Esophagus muscularis mucosa (tissue), 4 donors: Measurements from ENCODE around the gene CD1B. TPM values are rescaled to one million over a fixed set of nuclear protein-coding genes. Genes with fewer than 3 reads are reported as not detected.

Experiments
- total RNA-seq, 4 donors: library from RNA; depleted of rRNA; stranded (reverse); fragments of >200 nt; gene quantifications; one replicate each; pipeline versions ENCODE4 v1.1.0 to v1.2.1, GENCODE V29; 2016

Gene CD1B
- total RNA-seq, 4 donors from 2014 or later = not detected

Other genes starting within 250 kb of the CD1B start
- gene CD1D, start 150.6 kb downstream of the CD1B start, total RNA-seq = 1 to 10 TPM in 2 of 4 donors, under 1 TPM in 2; 0.26 to 2.0 (median 1.1) TPM
- not detected for gene CD1A, start 77.1 kb downstream of the CD1B start, total RNA-seq
- 1 to 10 TPM in 1 of 4 donors, under 1 TPM in 1, not detected in 2; 0.69 to 1.2 TPM for gene CD1C, start 41.6 kb downstream of the CD1B start, total RNA-seq
- under 1 TPM in 2 of 4 donors, not detected in 2; 0.23 to 0.99 TPM for gene CD1E, start 22.4 kb upstream of the CD1B start, total RNA-seq
- not detected for gene OR10T2, start 67.9 kb upstream of the CD1B start, total RNA-seq
- not detected for gene OR10K2, start 94.7 kb upstream of the CD1B start, total RNA-seq
- gene OR10K1, start 130.3 kb upstream of the CD1B start, total RNA-seq = not detected
- not detected for gene OR10R2, start 140.7 kb upstream of the CD1B start, total RNA-seq
- gene OR6Y1, start 222.9 kb upstream of the CD1B start, total RNA-seq = not detected
- not detected for gene OR6P1, start 239.0 kb upstream of the CD1B start, total RNA-seq
- gene OR10X1, start 248.4 kb upstream of the CD1B start, total RNA-seq = not detected